GM12878 (cell line): ENCODE data around the gene PLTP. TPM values are rescaled to one million over a fixed set of nuclear protein-coding genes. Genes with fewer than 3 reads are reported as not detected.

Experiments used
- ATAC-seq: fragments of 200-7000 bp; cut with Tn5 transposase; 3 replicates; pipeline ENCODE4 v1.9.1; 2020; ENCODE audit warnings: mild to moderate bottlenecking, moderate library complexity
- BruUV-seq: library from RNA; stranded (reverse); fragments of 400-500 nt; replicated peaks from 2 replicates; lab custom pipeline; 2021; lab: Mats Ljungman, UMichigan
- CTCF ChIA-PET: fragments of 300-600 bp; sonication (Branson Sonifier 250); formaldehyde crosslinking; extraction: SDS; loops from one replicate; lab custom pipeline; 2021; ENCODE audit warnings: inconsistent platforms; lab: Yijun Ruan, JAX
- POLR2A ChIA-PET: fragments of 350-600 bp; formaldehyde crosslinking; extraction: SDS; loops from one replicate; lab custom pipeline; 2021; ENCODE audit warnings: inconsistent platforms; lab: Charles Lee
- RAD21 ChIA-PET: fragments of 300-600 bp; sonication (Branson Sonifier 250); formaldehyde crosslinking; loops from one replicate; lab custom pipeline; 2023; ENCODE audit warnings: antibody characterized with exemption; ENCODE audit not compliant: unreplicated experiment; lab: Charles Lee
- SMC1A ChIA-PET: fragments of 300-600 bp; sonication (Branson Sonifier 250); formaldehyde crosslinking; loops from one replicate; lab custom pipeline; 2023; ENCODE audit not compliant: unreplicated experiment, uncharacterized antibody; lab: Charles Lee
- DNase-seq: peaks from one replicate; pipeline ENCODE4 v3.0.0-alpha.2; 2011; ENCODE audit warnings: low read depth, low spot score
- FAIRE-seq: peaks from 3 replicates; lab custom pipeline; 2011; peaks lifted over from hg19 to GRCh38; lab: Jason Lieb, UNC
- H2AFZ ChIP-seq: 2 replicates; pipeline ENCODE4 v1.6.0; 2011; ENCODE audit warnings: low read depth, low read length, control low read depth; ENCODE audit not compliant: control insufficient read depth
- H3K27ac ChIP-seq: 2 replicates; pipeline ENCODE4 v1.5.1; 2011; ENCODE audit warnings: control low read depth; ENCODE audit not compliant: control insufficient read depth, insufficient read depth
- H3K27me3 ChIP-seq, 2 experiments: replicated peaks in 1 of 2; 2 replicates each; pipeline versions ENCODE4 v1.6.0 to v1.6.1; 2011; ENCODE audit warnings: low read length in 1 of 2; ENCODE audit not compliant: control insufficient read depth in 2 of 2, insufficient read depth in 2 of 2
- H3K36me3 ChIP-seq, 2 experiments: 2 replicates each; pipeline ENCODE4 v1.5.1; 2011; ENCODE audit warnings: low read length in 1 of 2; ENCODE audit not compliant: control insufficient read depth in 2 of 2, insufficient read depth in 2 of 2
- H3K4me1 ChIP-seq: 2 replicates; pipeline ENCODE4 v1.6.1; 2011; ENCODE audit warnings: mild to moderate bottlenecking, low read length, moderate library complexity, mixed read lengths; ENCODE audit not compliant: control insufficient read depth, insufficient read depth
- H3K4me2 ChIP-seq: 2 replicates; pipeline ENCODE4 v1.6.0; 2011; ENCODE audit warnings: control low read depth; ENCODE audit not compliant: control insufficient read depth, insufficient read depth
- H3K4me3 ChIP-seq: fragments of 200-600 bp; sonication (generic); 2 replicates; pipeline ENCODE4 v1.5.1; 2016
- H3K79me2 ChIP-seq: 2 replicates; pipeline ENCODE4 v1.6.0; 2011; ENCODE audit warnings: low read length; ENCODE audit not compliant: control insufficient read depth, insufficient read depth
- H3K9ac ChIP-seq: 2 replicates; pipeline ENCODE4 v1.8.0; 2011; ENCODE audit warnings: low read length, control low read depth, mixed read lengths; ENCODE audit not compliant: control insufficient read depth, insufficient read depth
- H3K9me3 ChIP-seq: replicated peaks from 3 replicates; pipeline ENCODE4 v1.5.1; 2011; ENCODE audit warnings: mild to moderate bottlenecking, low read length; ENCODE audit not compliant: control insufficient read depth, insufficient read depth
- H4K20me1 ChIP-seq: 2 replicates; pipeline ENCODE4 v1.6.0; 2011; ENCODE audit not compliant: control insufficient read depth, insufficient read depth
- ATF7 ChIP-seq: fragments of 450-650 bp; IDR thresholded peaks from 2 replicates; pipeline ENCODE4 v1.6.1; 2016; ENCODE audit warnings: low read depth, mild to moderate bottlenecking
- BACH1 ChIP-seq: fragments of 450-650 bp; IDR thresholded peaks from 2 replicates; pipeline ENCODE4 v1.6.1; 2017; ENCODE audit warnings: mild to moderate bottlenecking, borderline replicate concordance
- E4F1 ChIP-seq: fragments of 450-650 bp; IDR thresholded peaks from 2 replicates; pipeline ENCODE4 v1.6.1; 2018; ENCODE audit warnings: borderline replicate concordance, mild to moderate bottlenecking; ENCODE audit not compliant: partially characterized antibody
- HDAC2 ChIP-seq: fragments of 200-600 bp; sonication (generic); IDR thresholded peaks from 2 replicates; pipeline ENCODE4 v1.6.1; 2017
- KDM1A ChIP-seq: fragments of 200-600 bp; sonication (generic); IDR thresholded peaks from 2 replicates; pipeline ENCODE4 v1.6.1; 2016; ENCODE audit warnings: borderline replicate concordance
- MYB ChIP-seq: fragments of 150-350 bp; IDR thresholded peaks from 2 replicates; pipeline ENCODE4 v1.6.1; 2014; ENCODE audit warnings: mild to moderate bottlenecking, low read depth, low read length, borderline replicate concordance
- POLR2A ChIP-seq: IDR thresholded peaks from 2 replicates; pipeline ENCODE4 v1.6.1; 2011; ENCODE audit warnings: low read depth, mild to moderate bottlenecking, low read length
- ZNF217 ChIP-seq: fragments of 450-650 bp; IDR thresholded peaks from 2 replicates; pipeline ENCODE4 v1.6.1; 2017; ENCODE audit warnings: antibody characterized with exemption, mild to moderate bottlenecking
- WGBS: methylation state at CpG from one replicate; pipeline ENCODE4 v1.1.6; 2016; ENCODE audit warnings: low lambda C conversion rate; ENCODE audit not compliant: insufficient replicate concordance, insufficient coverage; ENCODE audit errors: missing lambda C conversion rate; 5-methylcytosine and 5-hydroxymethylcytosine counted together
- in situ Hi-C: fragments of 300-500 bp; cut with MboI; formaldehyde crosslinking; loops from 9 replicates; pipeline ENCODE4 v1.14.3; 2018; ENCODE audit warnings: mixed read lengths
- intact Hi-C: fragments of 100-400 bp; cut with micrococcal nuclease; formaldehyde crosslinking; loops from one replicate; pipeline ENCODE4 v1.14.2; 2022; ENCODE audit not compliant: unreplicated experiment
- polyA plus RNA-seq, 11 experiments: library from polyadenylated mRNA; depleted of rRNA in 4 of 11; unstranded in 6 of 11; stranded (reverse) in 5 of 11; fragments of >200 nt; fragmentation: Nextera tagmentation in 4 of 11; fragmentation: Illumina TruSeq in 1 of 11; extraction: Ambion mirVana in 4 of 11; extraction: Trizol in 1 of 11; gene quantifications; 1 replicate in 1 of 11; 2 replicates in 10 of 11; pipeline versions ENCODE4 v1.2.1 to v1.2.3, GENCODE V29; 2011 to 2016; ENCODE audit warnings: inconsistent platforms in 2 of 11, missing spikeins in 2 of 11, low read depth in 1 of 11
- total RNA-seq, 4 experiments: library from RNA; depleted of rRNA in 3 of 4; stranded (reverse); fragments of >200 nt in 3 of 4; fragmentation: Illumina TruSeq in 1 of 4; extraction: Trizol in 1 of 4; gene quantifications; 2 replicates each; pipeline versions ENCODE4 v1.2.1 to v1.2.3, GENCODE V29; 2013 to 2021

PLTP gene
- total and polyA plus RNA-seq, 10 of the 15 experiments (the other 5 are each of a cell fraction or from before 2014, with no cell fraction given): 1.6 to 17.0 (median 7.6) TPM

- H4K20me1 ChIP-seq: no peaks in the 10 kb centered on the region
- no TSS peak for BruUV-seq
- POLR2A ChIA-PET: interaction anchor here (1.3 to 1.6 kb wide), 2 partner anchors 10 to 12 kb away, joined by 4 to 11 read pairs; no protein-coding TSS in a partner anchor
- no peaks in the 10 kb centered on the region for H3K27me3 ChIP-seq
- no peak overlapping the region for H3K27ac ChIP-seq
- WGBS: 95% methylated on average over 29 of the region's 29 CpGs
- H3K9ac ChIP-seq: no peak overlapping the region
- H3K4me3 ChIP-seq: no peak overlapping the region
- RAD21 ChIA-PET: interaction anchor here (1.3 to 1.8 kb wide), 2 partner anchors 13 to 23 kb away, joined by 3 to 5 read pairs; no protein-coding TSS in a partner anchor
- DNase-seq (no peak), ATAC-seq (no peak), FAIRE-seq (no peak)
- TF ChIP-seq KDM1A (no peak), ATF7 (no peak), HDAC2 (no peak), E4F1 (no peak), ZNF217 (no peak), MYB (no peak), BACH1 (no peak), POLR2A (0 out of 2 replicates have a peak, but pooled peaks have one; percentile 49)
- no peaks in the 10 kb centered on the region for H3K79me2 ChIP-seq
- no peak overlapping the region for H3K4me2 ChIP-seq
- no peak overlapping the region for H2AFZ ChIP-seq
- no peaks in the 10 kb centered on the region for H3K9me3 ChIP-seq
- SMC1A ChIA-PET: interaction anchor here (1.6 to 1.8 kb wide), 2 partner anchors 23 to 148 kb away, joined by 5 read pairs; no protein-coding TSS in a partner anchor
- CTCF ChIA-PET: interaction anchor here (1.7 to 8.0 kb wide), 2 partner anchors 23 to 148 kb away, joined by 6 to 33 read pairs; no protein-coding TSS in a partner anchor
- in situ Hi-C loops (no loop called here), intact Hi-C loops (no loop called here)
- peaks cover 3% of the 10 kb centered on the region; the same call in 1 of the 2 replicates for H3K4me1 ChIP-seq
- H3K36me3 ChIP-seq: peaks cover 24 to 56% of the 10 kb centered on the region in 2 experiments
These were observed 35.3 kb upstream of the PLTP start for GRCh38 chr20:45947110-45947866.
